ENCODE measurements around the gene SUCNR1. TPM values are rescaled to one million over a fixed set of nuclear protein-coding genes. Genes with fewer than 3 reads are reported as not detected.

The SUCNR1 gene
- total RNA-seq, 1 experiment from 2014 or later, result not detected

DNA sequence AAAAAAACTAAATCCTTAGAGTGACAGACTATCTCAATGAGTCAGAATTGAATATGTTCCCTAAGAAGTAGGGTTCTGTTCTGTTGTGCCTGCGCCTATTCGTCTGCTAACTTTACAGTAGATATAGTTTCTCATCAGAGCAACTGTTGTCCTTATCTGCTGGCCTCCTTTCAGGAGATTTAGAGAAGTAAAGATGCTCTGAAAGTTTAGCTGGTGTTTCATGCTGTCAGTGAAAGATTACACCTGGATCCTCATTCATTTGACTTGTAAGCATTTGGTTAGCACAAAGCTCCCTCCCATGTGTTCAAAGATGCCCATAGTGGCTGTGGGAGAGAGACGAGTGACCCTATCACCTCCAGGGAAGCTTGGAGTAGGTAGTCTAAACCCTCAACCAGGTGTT, 35.0 kb downstream of the SUCNR1 start:
- Histone ChIP-seq H3K9ac (ENCODE audit: extremely low read depth, insufficient read length, low read length) (no peak overlapping the region), H2BK20ac (ENCODE audit: low read depth, low read length, poor library complexity, severe bottlenecking) (no peak overlapping the region), H3T11ph (ENCODE audit: low read length) (no peak overlapping the region), H3K23ac (ENCODE audit: insufficient read length, low read depth, low read length) (no peak overlapping the region), H3K23me2 (ENCODE audit: insufficient read length, low read depth, low read length, poor library complexity, severe bottlenecking) (no peaks in the 10 kb centered on the region), H3K79me1 (ENCODE audit: insufficient read depth, low read depth, low read length, poor library complexity, severe bottlenecking) (no peaks in the 10 kb centered on the region), H2AK5ac (ENCODE audit: insufficient read length, low read length) (no peak overlapping the region), H2BK5ac (ENCODE audit: insufficient read length, low read length) (no peak overlapping the region), H3K18ac (ENCODE audit: insufficient read length, low read depth, low read length) (no peak overlapping the region), H3K14ac (ENCODE audit: insufficient read depth, low read length) (no peak overlapping the region), H3K4me1 (ENCODE audit: insufficient read depth, low read length) (no peaks in the 10 kb centered on the region), H3K56ac (ENCODE audit: insufficient read length, low read depth, low read length) (no peak overlapping the region), H3K79me2 (ENCODE audit: insufficient read depth, low read length) (no peaks in the 10 kb centered on the region), H3K9me3 (ENCODE audit: control insufficient read depth, low read depth, low read length) (no peaks in the 10 kb centered on the region), H3K27me3 (ENCODE audit: insufficient read depth, low read length) (no peaks in the 10 kb centered on the region), H2AFZ (ENCODE audit: low read length) (no peak overlapping the region), H2BK15ac (ENCODE audit: low read depth, low read length) (no peak overlapping the region), H3K4me2 (ENCODE audit: insufficient read depth, insufficient read length, low read length) (no peak overlapping the region), H4K20me1 (ENCODE audit: control insufficient read depth, insufficient read depth, insufficient read length) (no peaks in the 10 kb centered on the region), H4K8ac (replicated peaks; ENCODE audit: insufficient read length, low read depth, low read length) (no peak overlapping the region), H2BK12ac (ENCODE audit: insufficient read length, low read depth, low read length) (no peak overlapping the region), H4K5ac (ENCODE audit: insufficient read length, low read depth, low read length) (no peak overlapping the region), H4K91ac (ENCODE audit: insufficient read length, low read depth, low read length) (no peak overlapping the region), H2BK120ac (ENCODE audit: low read depth, low read length, poor library complexity, severe bottlenecking) (no peak overlapping the region), H3K4ac (ENCODE audit: low read depth, low read length) (no peak overlapping the region), H3K27ac (ENCODE audit: insufficient read length, low read depth, low read length) (no peak overlapping the region)
- TF ChIP-seq, protein P1, sequence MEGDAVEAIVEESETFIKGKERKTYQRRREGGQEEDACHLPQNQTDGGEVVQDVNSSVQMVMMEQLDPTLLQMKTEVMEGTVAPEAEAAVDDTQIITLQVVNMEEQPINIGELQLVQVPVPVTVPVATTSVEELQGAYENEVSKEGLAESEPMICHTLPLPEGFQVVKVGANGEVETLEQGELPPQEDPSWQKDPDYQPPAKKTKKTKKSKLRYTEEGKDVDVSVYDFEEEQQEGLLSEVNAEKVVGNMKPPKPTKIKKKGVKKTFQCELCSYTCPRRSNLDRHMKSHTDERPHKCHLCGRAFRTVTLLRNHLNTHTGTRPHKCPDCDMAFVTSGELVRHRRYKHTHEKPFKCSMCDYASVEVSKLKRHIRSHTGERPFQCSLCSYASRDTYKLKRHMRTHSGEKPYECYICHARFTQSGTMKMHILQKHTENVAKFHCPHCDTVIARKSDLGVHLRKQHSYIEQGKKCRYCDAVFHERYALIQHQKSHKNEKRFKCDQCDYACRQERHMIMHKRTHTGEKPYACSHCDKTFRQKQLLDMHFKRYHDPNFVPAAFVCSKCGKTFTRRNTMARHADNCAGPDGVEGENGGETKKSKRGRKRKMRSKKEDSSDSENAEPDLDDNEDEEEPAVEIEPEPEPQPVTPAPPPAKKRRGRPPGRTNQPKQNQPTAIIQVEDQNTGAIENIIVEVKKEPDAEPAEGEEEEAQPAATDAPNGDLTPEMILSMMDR (conservative IDR thresholded peaks at IDR 0.05), result no peak
- Mint-ChIP-seq H3K9me3 (no peaks in the 10 kb centered on the region), H3K4me1 (peaks cover 0 to 4% of the 10 kb centered on the region in 2 experiments; a peak in 3 of 4 replicates), H3K4me3 (no peak overlapping the region), H3K27ac (no peak overlapping the region), H3K27me3 (ENCODE audit: low read depth) (no peaks in the 10 kb centered on the region), H3K36me3 (ENCODE audit: insufficient read depth in 1 of 3, low read depth in 3 of 3) (no peaks in the 10 kb centered on the region; a peak in 1 of 7 replicates)
- no peak for DNase-seq
- WGBS (ENCODE audit: extremely low coverage, insufficient read length, low lambda C conversion rate), result no CpG with 5 or more reads among the region's 3 CpGs

Data from H9 (cell line).